GM12892 (cell line): Measurements from ENCODE around the gene IDS.
"Not testable (repeated sequence)": the region's sequence is repeated elsewhere in the genome, so short reads cannot be mapped to it uniquely, and the experiment has no call there.

Experiments
- DNase-seq: peaks from one replicate; pipeline ENCODE4 v3.0.0; 2011; ENCODE audit not compliant: insufficient read length
- FAIRE-seq: peaks from 2 replicates; lab custom pipeline; 2011; peaks lifted over from hg19 to GRCh38; lab: Jason Lieb, UNC
- POLR2A ChIP-seq: IDR thresholded peaks from 2 replicates; pipeline ENCODE4 v1.6.1; 2011; ENCODE audit warnings: low read depth, low read length, control low read depth
- POLR2AphosphoS5 ChIP-seq: IDR thresholded peaks from 2 replicates; pipeline ENCODE4 v1.6.1; 2011; ENCODE audit warnings: low read depth, low read length, control low read depth
- TAF1 ChIP-seq: IDR thresholded peaks from 2 replicates; pipeline ENCODE4 v1.6.1; 2011; ENCODE audit warnings: low read depth, mild to moderate bottlenecking, control low read depth, low read length, borderline replicate concordance

Gene IDS

DNA sequence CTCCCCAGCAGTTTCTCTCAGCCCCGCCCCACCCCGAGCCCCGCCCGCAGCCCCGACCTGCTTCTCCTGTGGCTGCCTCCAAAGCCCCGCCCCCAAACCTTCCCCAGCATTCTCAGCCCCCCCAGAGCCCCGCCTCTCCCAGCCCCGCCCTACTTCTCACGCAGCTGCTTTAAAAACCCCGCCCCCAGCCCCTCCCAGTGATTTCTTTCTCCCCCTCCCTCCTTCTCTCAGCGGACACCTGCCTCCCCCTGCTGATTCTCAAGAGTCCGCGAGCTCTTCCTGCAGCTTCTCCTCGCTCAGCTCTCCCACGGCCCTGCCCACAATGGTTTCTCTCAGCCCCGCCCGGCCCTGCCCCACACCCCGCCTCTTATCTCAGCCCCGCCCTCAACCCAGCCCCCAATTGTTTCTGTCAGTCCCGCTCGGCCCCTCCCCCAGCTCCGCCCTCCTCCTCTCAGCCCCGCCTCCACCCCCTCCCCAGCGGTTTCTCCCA is 35.1 kb upstream of the IDS start:
- peak; percentile 58 for DNase-seq
- TF ChIP-seq TAF1 (no peak), POLR2AphosphoS5 (no peak), POLR2A (no peak)
- FAIRE-seq, result no peak

GRCh38 chrX:149539283-149540130 is 34.4 kb upstream of the IDS start:
- DNase-seq, result peak; percentile 55
- FAIRE-seq, result peak; percentile 86
- TF ChIP-seq TAF1 (no peak), POLR2A (no peak), POLR2AphosphoS5 (no peak)

DNA sequence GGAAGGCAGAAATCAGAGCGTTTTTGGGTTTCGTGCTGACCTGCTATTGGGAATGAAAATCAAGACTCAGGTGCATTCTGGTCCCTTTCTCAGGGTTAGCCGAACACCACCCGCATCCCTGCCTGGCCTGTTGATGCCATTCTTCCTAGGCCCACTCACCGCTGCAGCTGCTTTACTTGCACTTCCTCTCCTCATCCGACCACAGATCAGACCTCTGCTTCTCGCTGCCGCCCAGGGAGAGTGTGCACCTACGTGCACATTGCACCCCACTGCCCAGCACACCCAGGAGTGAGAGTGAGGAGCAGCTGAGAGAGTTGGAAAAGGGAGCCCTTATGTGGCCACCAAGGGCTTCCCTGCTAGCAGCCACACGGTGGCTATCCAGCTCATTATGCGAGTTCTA is 32.4 kb upstream of the IDS start:
- FAIRE-seq, result peak; percentile 85
- not testable (repeated sequence) for DNase-seq

- DNase-seq, result not testable (repeated sequence)
These were observed 30.0 kb upstream of the IDS start for GRCh38 chrX:149534926-149535602.

GRCh38 chrX:149533999-149534398 is 28.9 kb upstream of the IDS start:
- not testable (repeated sequence) for FAIRE-seq, DNase-seq

More at GRCh38 chrX:149534926-149535602, 30.0 kb upstream of the IDS start:
- FAIRE-seq, result not testable (repeated sequence)

- not testable (repeated sequence) for DNase-seq, FAIRE-seq
These were observed 27.8 kb upstream of the IDS start for GRCh38 chrX:149532868-149533267.

DNA sequence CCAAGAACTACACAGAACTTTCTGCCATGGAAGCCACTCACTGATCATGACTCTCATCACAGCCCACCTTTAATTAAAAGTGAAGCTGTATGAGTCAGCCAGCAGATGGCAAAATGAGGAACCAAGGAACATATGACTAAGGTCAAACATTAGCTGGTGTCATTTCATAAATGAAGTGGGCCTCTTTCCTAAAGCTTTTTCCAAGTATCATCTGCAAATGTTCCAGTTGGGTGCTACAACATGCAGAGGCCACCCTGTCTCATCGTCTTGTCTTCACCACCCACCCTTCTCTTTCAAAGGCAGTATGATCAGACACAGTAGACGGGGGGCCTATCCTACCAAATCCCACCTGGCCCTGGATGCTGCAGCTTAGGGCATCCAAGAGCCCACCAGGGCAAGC is 26.5 kb upstream of the IDS start:
- DNase-seq (no peak), FAIRE-seq (peak; percentile 76)
- no peak for TF ChIP-seq POLR2AphosphoS5
- TF ChIP-seq TAF1, result no peak
- TF ChIP-seq POLR2A, result no peak

DNA sequence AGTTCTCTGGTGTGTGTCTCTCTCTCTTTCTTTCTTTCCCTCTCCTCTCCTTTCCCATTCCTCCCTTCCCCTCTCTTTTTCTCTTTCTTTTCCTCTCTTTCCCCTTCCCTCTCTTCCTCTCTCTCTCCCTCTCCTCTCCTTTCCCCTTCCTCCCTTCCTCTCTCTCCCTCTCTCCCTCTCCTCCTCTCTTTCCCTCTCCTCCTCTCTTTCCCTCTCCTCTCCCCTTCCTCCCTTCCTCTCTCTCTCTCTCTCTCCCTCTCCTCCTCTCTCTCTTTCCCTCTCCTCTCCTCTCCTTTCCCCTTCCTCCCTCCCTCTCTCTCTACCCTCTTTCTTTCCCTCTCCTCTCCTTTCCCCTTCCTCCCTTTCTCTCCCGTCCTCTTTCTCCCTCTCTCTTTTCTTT is 23.3 kb upstream of the IDS start:
- TF ChIP-seq TAF1 (no peak), POLR2AphosphoS5 (no peak)
- no peak for DNase-seq
- FAIRE-seq, result no peak

DNA sequence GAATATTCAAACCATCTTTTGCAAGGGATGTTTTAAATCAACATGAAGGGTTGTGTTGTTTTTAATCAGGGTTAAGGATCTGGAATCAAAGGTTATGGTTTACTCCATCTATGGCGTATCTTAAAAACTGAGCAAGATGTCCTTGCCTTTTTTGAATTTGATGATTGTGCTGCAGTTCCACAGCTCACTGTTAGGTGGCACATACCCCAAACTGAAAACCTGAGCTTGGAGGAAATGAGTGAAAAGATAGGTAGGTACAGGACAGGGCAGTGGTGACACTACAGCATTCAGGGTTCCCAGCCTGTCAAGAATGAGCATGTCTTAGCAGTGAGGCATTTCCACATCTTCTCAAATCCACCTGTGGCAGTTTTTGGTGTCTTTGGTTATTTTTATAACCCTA is 22.6 kb upstream of the IDS start:
- FAIRE-seq (peak; percentile 79), DNase-seq (no peak)
- TF ChIP-seq TAF1 (no peak), POLR2AphosphoS5 (no peak), POLR2A (no peak)

GRCh38 chrX:149526318-149527033 is 21.4 kb upstream of the IDS start:
- FAIRE-seq, result peak; percentile 76
- DNase-seq, result not testable (repeated sequence)

- not testable (repeated sequence) for DNase-seq, FAIRE-seq
These were observed 20.8 kb upstream of the IDS start for GRCh38 chrX:149525903-149526302.

DNA sequence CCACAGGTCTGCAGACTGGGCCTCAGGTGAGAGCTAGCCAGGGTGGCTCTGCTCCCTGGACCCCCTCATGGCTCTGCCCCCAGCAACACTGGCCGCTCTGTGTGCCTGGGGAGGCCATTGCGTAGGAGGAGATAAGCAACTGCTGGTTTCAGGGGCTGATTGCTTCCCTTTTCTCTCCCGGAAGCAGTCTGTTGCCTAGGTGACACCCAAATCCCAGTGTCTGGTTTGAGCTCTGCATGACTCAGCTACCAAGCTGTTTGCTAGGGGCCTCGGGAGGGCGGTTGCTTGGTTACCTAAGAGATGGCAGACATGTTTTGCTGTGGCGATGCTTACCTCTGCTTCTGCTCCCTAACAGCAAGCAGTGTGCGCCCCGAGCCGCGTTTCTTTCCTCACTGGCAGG is 20.3 kb upstream of the IDS start:
- FAIRE-seq, result peak; percentile 100
- DNase-seq, result not testable (repeated sequence)

DNA sequence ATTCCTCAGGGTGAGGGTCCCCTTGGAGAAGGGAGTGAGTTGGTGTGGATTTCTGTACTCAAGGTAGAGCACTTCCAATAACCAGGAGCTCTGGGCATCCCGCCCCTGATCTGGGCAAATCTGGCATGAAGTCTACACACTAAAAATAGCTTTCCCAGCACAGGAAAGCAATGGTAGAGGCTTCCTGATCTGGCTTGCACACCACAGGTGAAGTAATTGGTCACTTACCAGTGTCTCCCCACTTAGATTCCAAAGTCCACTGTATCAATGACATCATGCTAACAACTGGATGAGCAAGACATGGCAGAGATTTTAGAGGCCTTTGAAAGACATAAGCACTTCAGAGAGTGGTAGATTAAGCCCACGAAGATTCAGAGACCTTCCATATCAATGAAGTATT is 17.8 kb upstream of the IDS start:
- TF ChIP-seq POLR2AphosphoS5 (no peak), POLR2A (no peak), TAF1 (no peak)
- DNase-seq (no peak), FAIRE-seq (no peak)
